GM12872 (cell line): ENCODE results near the gene SPATA9.

Experiments
- CTCF ChIP-seq: IDR thresholded peaks from 3 replicates; pipeline ENCODE4 v1.5.1; 2011; ENCODE audit warnings: low read depth, mild to moderate bottlenecking, low read length, moderate library complexity; ENCODE audit not compliant: insufficient read depth

Gene SPATA9

GRCh38 chr5:95620030-95620869 is 62.5 kb downstream of the SPATA9 start, which contains the start of gene GPR150:
TSS of gene GPR150 (plus strand) at chr5:95620087. CDS start at chr5:95620276, 189 bp downstream.
- no peak; the same call in 2 of the 3 replicates for TF ChIP-seq CTCF

- TF ChIP-seq CTCF: no peak
These were observed 63.2 kb downstream of the SPATA9 start for GRCh38 chr5:95619514-95620029.

GRCh38 chr5:95619096-95619495 is 63.7 kb downstream of the SPATA9 start:
- TF ChIP-seq CTCF: no peak

GRCh38 chr5:95617057-95617456 is 65.7 kb downstream of the SPATA9 start:
- no peak for TF ChIP-seq CTCF

- no peak for TF ChIP-seq CTCF
These were observed 67.7 kb downstream of the SPATA9 start for GRCh38 chr5:95615164-95615467.

- no peak for TF ChIP-seq CTCF
These were observed 69.3 kb downstream of the SPATA9 start for GRCh38 chr5:95613514-95613913.

GRCh38 chr5:95611396-95611795 is 71.4 kb downstream of the SPATA9 start:
- TF ChIP-seq CTCF: no peak
